ENCODE measurements around the gene TNFSF15. TPM values are rescaled to one million over a fixed set of nuclear protein-coding genes. Genes with fewer than 3 reads are reported as not detected.

Gene TNFSF15
- total and polyA plus RNA-seq, 4 donors = 2.0 to 24.5 (median 4.2) TPM

- Histone ChIP-seq H3K36me3 (ENCODE audit: control insufficient read depth in 4 of 4, insufficient read depth in 4 of 4, low read length in 4 of 4) (no peaks in the 10 kb centered on the region), H3K4me1 (ENCODE audit: control insufficient read depth in 5 of 5, insufficient read depth in 5 of 5, low read length in 5 of 5) (peaks cover 0 to 5% (median 3%) of the 10 kb centered on the region in 5 donors), H3K27me3 (ENCODE audit: control insufficient read depth in 3 of 3, insufficient read depth in 3 of 3, low read length in 2 of 3) (no peaks in the 10 kb centered on the region), H3K9ac (ENCODE audit: insufficient read depth in 1 of 2, low read length in 2 of 2) (no peak overlapping the region), H3K27ac (ENCODE audit: low read depth in 1 of 2, low read length in 1 of 2) (no peak overlapping the region), H3K4me3 (no peak overlapping the region), H3K9me3 (ENCODE audit: control insufficient read depth in 4 of 4, insufficient read depth in 3 of 4, low read length in 3 of 4) (no peaks in the 10 kb centered on the region)
- no peak for ATAC-seq (ENCODE audit: insufficient read depth, low FRiP score)
- no peak for DNase-seq
- 54 to 73% methylated on average over 6 of the region's 6 CpGs for WGBS, 2 donors
- TF ChIP-seq CTCF (IDR thresholded peaks at IDR 0.05; ENCODE audit: control extremely low read depth, extremely low read depth) = no peak
Observed at GRCh38 chr9:114777821-114778609, 27.8 kb downstream of the TNFSF15 start.

- no peak for ATAC-seq (ENCODE audit: insufficient read depth, low FRiP score)
- Histone ChIP-seq H3K9ac (ENCODE audit: insufficient read depth in 1 of 2, low read length in 2 of 2) (no peak overlapping the region), H3K27ac (ENCODE audit: low read depth in 1 of 2, low read length in 1 of 2) (no peak overlapping the region), H3K27me3 (ENCODE audit: control insufficient read depth in 3 of 3, insufficient read depth in 3 of 3, low read length in 2 of 3) (no peaks in the 10 kb centered on the region), H3K4me1 (ENCODE audit: control insufficient read depth in 5 of 5, insufficient read depth in 5 of 5, low read length in 5 of 5) (peaks cover 0 to 5% (median 0%) of the 10 kb centered on the region in 5 donors), H3K36me3 (ENCODE audit: control insufficient read depth in 4 of 4, insufficient read depth in 4 of 4, low read length in 4 of 4) (no peaks in the 10 kb centered on the region), H3K9me3 (ENCODE audit: control insufficient read depth in 4 of 4, insufficient read depth in 3 of 4, low read length in 3 of 4) (no peaks in the 10 kb centered on the region), H3K4me3 (no peak overlapping the region)
- DNase-seq = no peak
- no peak for TF ChIP-seq CTCF (IDR thresholded peaks at IDR 0.05; ENCODE audit: control extremely low read depth, extremely low read depth)
- 89 to 95% methylated on average over 6 of the region's 6 CpGs for WGBS, 2 donors
Observed at GRCh38 chr9:114776683-114777399, 29.0 kb downstream of the TNFSF15 start.

GRCh38 chr9:114775981-114776380 is 29.9 kb downstream of the TNFSF15 start:
- WGBS, 2 donors = 39 to 57% methylated on average over 1 of the region's 1 CpG
- no peak for ATAC-seq (ENCODE audit: insufficient read depth, low FRiP score)
- no peaks in the 10 kb centered on the region for H3K9me3 ChIP-seq (ENCODE audit: control insufficient read depth in 4 of 4, insufficient read depth in 3 of 4, low read length in 3 of 4)
- no peak overlapping the region for H3K27ac ChIP-seq (ENCODE audit: low read depth in 1 of 2, low read length in 1 of 2)
- H3K36me3 ChIP-seq (ENCODE audit: control insufficient read depth in 4 of 4, insufficient read depth in 4 of 4, low read length in 4 of 4) = no peaks in the 10 kb centered on the region
- TF ChIP-seq CTCF (IDR thresholded peaks at IDR 0.05; ENCODE audit: control extremely low read depth, extremely low read depth) = no peak
- no peak overlapping the region for H3K4me3 ChIP-seq
- H3K4me1 ChIP-seq (ENCODE audit: control insufficient read depth in 5 of 5, insufficient read depth in 5 of 5, low read length in 5 of 5) = peaks cover 0 to 5% (median 0%) of the 10 kb centered on the region in 5 donors
- no peak overlapping the region for H3K9ac ChIP-seq (ENCODE audit: insufficient read depth in 1 of 2, low read length in 2 of 2)
- no peak for DNase-seq
- H3K27me3 ChIP-seq (ENCODE audit: control insufficient read depth in 3 of 3, insufficient read depth in 3 of 3, low read length in 2 of 3) = no peaks in the 10 kb centered on the region
